AML-193 (cell line): ENCODE results near the gene AGER.
"Not testable (repeated sequence)": the region's sequence is repeated elsewhere in the genome, so short reads cannot be mapped to it uniquely, and the experiment has no call there.

Source experiments
- DNase-seq, 2 experiments: peaks; one replicate each; lab custom pipeline; 2025; lab: John Stamatoyannopoulos, UW

AGER gene

GRCh38 chr6:32198866-32199265 lies 14.8 kb upstream of the AGER start:
- DNase-seq: no peak

- DNase-seq: no peak
These were observed 14.3 kb upstream of the AGER start for GRCh38 chr6:32198345-32198696.

GRCh38 chr6:32196682-32197616 lies 12.9 kb upstream of the AGER start:
- DNase-seq: peak in 1 of 2 experiments; percentile 47

- DNase-seq: peak; percentile 33 to 45
These were observed 12.0 kb upstream of the AGER start for GRCh38 chr6:32195902-32196681.

- DNase-seq: peak; percentile 100
These were observed 11.5 kb upstream of the AGER start for GRCh38 chr6:32195652-32195901.

- DNase-seq: peak; percentile 82 to 83
These were observed 11.0 kb upstream of the AGER start for GRCh38 chr6:32194825-32195651.

- DNase-seq: no peak
These were observed 10.3 kb upstream of the AGER start for GRCh38 chr6:32194388-32194787.

- DNase-seq: not testable (repeated sequence)
These were observed 9.0 kb upstream of the AGER start for GRCh38 chr6:32193096-32193495.

GRCh38 chr6:32192608-32193039 lies 8.6 kb upstream of the AGER start, which contains the start of gene GPSM3:
GPSM3 (minus strand) TSS chr6:32192643; CDS start chr6:32192513, 130 bp downstream.
- DNase-seq: peak; percentile 70 to 81

GRCh38 chr6:32191696-32192607 lies 7.9 kb upstream of the AGER start:
- DNase-seq: no peak

- DNase-seq: no peak
These were observed 7.0 kb upstream of the AGER start for GRCh38 chr6:32190911-32191677.

- peak; percentile 91 to 92 for DNase-seq
These were observed 6.2 kb upstream of the AGER start, which contains the start of gene PBX2 for GRCh38 chr6:32190054-32190851. PBX2 (minus strand) TSS chr6:32190202; CDS start chr6:32189915, 287 bp downstream.

- no peak for DNase-seq
These were observed 5.6 kb upstream of the AGER start for GRCh38 chr6:32189742-32190053.

GRCh38 chr6:32189069-32189741 lies 5.2 kb upstream of the AGER start:
- no peak for DNase-seq

GRCh38 chr6:32188381-32189068 lies 4.5 kb upstream of the AGER start:
- DNase-seq: no peak

GRCh38 chr6:32187725-32188380 lies 3.8 kb upstream of the AGER start:
- not testable (repeated sequence) for DNase-seq

GRCh38 chr6:32187009-32187709 lies 3.1 kb upstream of the AGER start:
- DNase-seq: no peak
